IMR-90 (cell line): ENCODE results near the gene CFAP119. TPM values are rescaled to one million over a fixed set of nuclear protein-coding genes. Genes with fewer than 3 reads are reported as not detected.
A peak's percentile ranks its signal among the peaks of the same experiment; 100 is the strongest.

Experiments
- ATAC-seq: fragments of 200-7000 bp; cut with Tn5 transposase; 2 replicates; pipeline ENCODE4 v1.9.1; 2020; ENCODE audit warnings: low read depth, mild to moderate bottlenecking, moderate library complexity
- Bru-seq: library from RNA; stranded (reverse); fragments of 400-500 nt; gene quantifications from one replicate; lab custom pipeline; 2021; lab: Mats Ljungman, UMichigan
- BruChase-seq, 2 experiments: library from RNA; stranded (reverse); fragments of 400-500 nt; gene quantifications; one replicate each; lab custom pipeline; 2021; lab: Mats Ljungman, UMichigan
- BruUV-seq: library from RNA; stranded (reverse); fragments of 400-500 nt; replicated peaks from 2 replicates; lab custom pipeline; 2021; lab: Mats Ljungman, UMichigan
- CTCF ChIA-PET: fragments of 300-600 bp; formaldehyde crosslinking; extraction: SDS; loops from one replicate; lab custom pipeline; 2021; ENCODE audit warnings: antibody characterized with exemption; lab: Yijun Ruan, JAX
- POLR2A ChIA-PET: fragments of 300-600 bp; sonication (Branson Sonifier 250); formaldehyde crosslinking; loops from one replicate; lab custom pipeline; 2022; ENCODE audit warnings: antibody characterized with exemption; ENCODE audit not compliant: unreplicated experiment; lab: Charles Lee
- DNase-seq: peaks from one replicate; pipeline ENCODE4 v3.0.0; 2013
- H2AFZ ChIP-seq: replicated peaks from 2 replicates; pipeline ENCODE3; 2013; ENCODE audit warnings: low read length, mild to moderate bottlenecking; ENCODE audit not compliant: poor library complexity
- H2AK5ac ChIP-seq: 2 replicates; pipeline ENCODE4 v1.6.1; 2013; ENCODE audit warnings: low read depth, low read length, inconsistent platforms
- H2AK9ac ChIP-seq: replicated peaks from 2 replicates; pipeline ENCODE3; 2013; ENCODE audit warnings: mild to moderate bottlenecking, low read depth, low read length, moderate library complexity; ENCODE audit not compliant: poor library complexity
- H2BK120ac ChIP-seq: 2 replicates; pipeline ENCODE4 v1.6.1; 2013; ENCODE audit warnings: low read depth, low read length, inconsistent platforms
- H2BK15ac ChIP-seq: 3 replicates; pipeline ENCODE4 v1.6.1; 2013; ENCODE audit warnings: low read depth, low read length, inconsistent platforms
- H2BK20ac ChIP-seq: 2 replicates; pipeline ENCODE4 v1.6.1; 2013; ENCODE audit warnings: low read depth, mild to moderate bottlenecking, inconsistent platforms, low read length, moderate library complexity
- H2BK5ac ChIP-seq: 2 replicates; pipeline ENCODE4 v1.6.1; 2013; ENCODE audit warnings: mild to moderate bottlenecking, low read depth, low read length, inconsistent platforms; ENCODE audit not compliant: poor library complexity, severe bottlenecking
- H3K14ac ChIP-seq: replicated peaks from 2 replicates; pipeline ENCODE4 v1.6.1; 2013; ENCODE audit warnings: low read depth, low read length, inconsistent platforms
- H3K18ac ChIP-seq: 2 replicates; pipeline ENCODE4 v1.6.1; 2013; ENCODE audit warnings: low read depth, low read length, control low read depth
- H3K23ac ChIP-seq: 2 replicates; pipeline ENCODE4 v1.6.1; 2013; ENCODE audit warnings: low read depth, low read length, inconsistent platforms
- H3K27ac ChIP-seq: 2 replicates; pipeline ENCODE4 v1.5.1; 2013; ENCODE audit warnings: mild to moderate bottlenecking, control low read depth, low read length; ENCODE audit not compliant: insufficient read depth
- H3K27me3 ChIP-seq: 2 replicates; pipeline ENCODE4 v1.6.1; 2013; ENCODE audit warnings: low read length; ENCODE audit not compliant: control insufficient read depth, insufficient read depth
- H3K36me3 ChIP-seq: 2 replicates; pipeline ENCODE4 v1.6.1; 2013; ENCODE audit warnings: low read length, mixed read lengths; ENCODE audit not compliant: control insufficient read depth, insufficient read depth
- H3K4ac ChIP-seq: 2 replicates; pipeline ENCODE4 v1.6.1; 2013; ENCODE audit warnings: low read depth, low read length, inconsistent platforms
- H3K4me1 ChIP-seq: 2 replicates; pipeline ENCODE4 v1.6.1; 2013; ENCODE audit warnings: low read length, mixed read lengths; ENCODE audit not compliant: control insufficient read depth, insufficient read depth
- H3K4me2 ChIP-seq: 2 replicates; pipeline ENCODE4 v1.6.1; 2013; ENCODE audit warnings: low read depth, mild to moderate bottlenecking, control low read depth, low read length, moderate library complexity
- H3K4me3 ChIP-seq: 2 replicates; pipeline ENCODE4 v1.5.1; 2013; ENCODE audit warnings: low read depth, mild to moderate bottlenecking, control low read depth, low read length, moderate library complexity; ENCODE audit not compliant: insufficient read depth
- H3K56ac ChIP-seq: 2 replicates; pipeline ENCODE4 v1.6.1; 2013; ENCODE audit warnings: low read length, inconsistent platforms; ENCODE audit not compliant: insufficient read depth; ENCODE audit errors: extremely low read depth
- H3K79me1 ChIP-seq, 2 experiments: 2 replicates each; pipeline ENCODE4 v1.6.1; 2013; ENCODE audit warnings: low read length in 2 of 2, inconsistent platforms in 1 of 2, low read depth in 1 of 2
- H3K9ac ChIP-seq: 2 replicates; pipeline ENCODE4 v1.6.1; 2013; ENCODE audit warnings: low read depth, low read length, control low read depth
- H3K9me1 ChIP-seq: 2 replicates; pipeline ENCODE4 v1.6.1; 2013; ENCODE audit warnings: low read length, inconsistent platforms; ENCODE audit not compliant: insufficient read depth
- H3K9me3 ChIP-seq: 2 replicates; pipeline ENCODE4 v1.6.1; 2013; ENCODE audit warnings: low read length; ENCODE audit not compliant: control insufficient read depth, insufficient read depth
- H4K20me1 ChIP-seq: 2 replicates; pipeline ENCODE4 v1.6.1; 2013; ENCODE audit warnings: low read length, inconsistent platforms; ENCODE audit not compliant: insufficient read depth
- H4K5ac ChIP-seq: 2 replicates; pipeline ENCODE4 v1.6.1; 2013; ENCODE audit warnings: mild to moderate bottlenecking, low read depth, low read length, control low read depth
- H4K8ac ChIP-seq, 2 experiments: 2 replicates each; pipeline ENCODE4 v1.6.1; 2013; ENCODE audit warnings: low read depth in 2 of 2, low read length in 2 of 2, control low read depth in 1 of 2, inconsistent platforms in 1 of 2
- H4K91ac ChIP-seq: 2 replicates; pipeline ENCODE4 v1.6.1; 2013; ENCODE audit warnings: low read depth, low read length, inconsistent platforms; ENCODE audit not compliant: insufficient read depth
- CEBPB ChIP-seq: IDR thresholded peaks from 2 replicates; pipeline ENCODE4 v1.6.1; 2012; ENCODE audit warnings: low read depth, low read length, improper control_type of control experiment
- CHD1 ChIP-seq: IDR thresholded peaks from 2 replicates; pipeline ENCODE4 v1.6.1; 2012; ENCODE audit warnings: low read depth, low read length, improper control_type of control experiment
- FOS ChIP-seq: fragments of 150-350 bp; IDR thresholded peaks from 2 replicates; pipeline ENCODE4 v1.6.1; 2016; ENCODE audit warnings: low read depth, low read length
- MAFK ChIP-seq: IDR thresholded peaks from 2 replicates; pipeline ENCODE4 v1.6.1; 2012; ENCODE audit warnings: low read depth, low read length, improper control_type of control experiment
- MAZ ChIP-seq: IDR thresholded peaks from 2 replicates; pipeline ENCODE4 v1.6.1; 2012; ENCODE audit warnings: low read depth, mild to moderate bottlenecking, low read length, improper control_type of control experiment, moderate library complexity, borderline replicate concordance
- MXI1 ChIP-seq: IDR thresholded peaks from 2 replicates; pipeline ENCODE4 v1.6.1; 2012; ENCODE audit warnings: low read depth, mild to moderate bottlenecking, low read length, moderate library complexity, borderline replicate concordance
- NFE2L2 ChIP-seq: fragments of 150-350 bp; IDR thresholded peaks from 2 replicates; pipeline ENCODE4 v1.6.1; 2016; ENCODE audit warnings: low read depth, mild to moderate bottlenecking, low read length
- POLR2A ChIP-seq: IDR thresholded peaks from 2 replicates; pipeline ENCODE4 v1.6.1; 2012; ENCODE audit warnings: mild to moderate bottlenecking, low read depth, low read length
- RAD21 ChIP-seq: IDR thresholded peaks from 2 replicates; pipeline ENCODE4 v1.6.1; 2012; ENCODE audit warnings: low read length, improper control_type of control experiment
- RFX5 ChIP-seq: IDR thresholded peaks from 2 replicates; pipeline ENCODE4 v1.8.0; 2012; ENCODE audit warnings: low read depth, mild to moderate bottlenecking, low read length, moderate library complexity
- SMC3 ChIP-seq: fragments of 150-350 bp; IDR thresholded peaks from 2 replicates; pipeline ENCODE4 v1.6.1; 2016; ENCODE audit warnings: low read depth, mild to moderate bottlenecking, antibody characterized with exemption, low read length, moderate library complexity
- USF2 ChIP-seq: fragments of 150-350 bp; IDR thresholded peaks from 2 replicates; pipeline ENCODE4 v1.6.1; 2017; ENCODE audit warnings: mild to moderate bottlenecking, antibody characterized with exemption, low read length, low read depth
- WGBS, 2 experiments: methylation state at CpG; one replicate each; pipeline versions ENCODE4 v1.1.5 to v1.1.7; 2013; ENCODE audit warnings: missing lambda C conversion rate in 2 of 2; ENCODE audit not compliant: insufficient read length in 1 of 2; ENCODE audit errors: extremely low coverage in 2 of 2; 5-methylcytosine and 5-hydroxymethylcytosine counted together
- dilution Hi-C: fragments of 300-500 bp; cut with HindIII; formaldehyde crosslinking; loops from one replicate; pipeline ENCODE4 v1.14.3; 2018; ENCODE audit warnings: low sequenced_read_pairs; ENCODE audit not compliant: unreplicated experiment
- in situ Hi-C: fragments of 300-500 bp; cut with MboI; formaldehyde crosslinking; loops from 3 replicates; pipeline ENCODE4 v1.14.3; 2019; ENCODE audit warnings: low sequenced_read_pairs, inconsistent platforms, mixed read lengths
- intact Hi-C: fragments of 100-400 bp; cut with micrococcal nuclease; formaldehyde crosslinking; loops from 2 replicates; pipeline ENCODE4 v1.10.0; 2022
- long read RNA-seq: library from polyadenylated mRNA; unstranded; transcript quantifications from one replicate; pipeline ENCODE4 v2.0.0, GENCODE V29; 2021; ENCODE audit not compliant: unreplicated experiment
- polyA plus RNA-seq, 3 experiments: library from polyadenylated mRNA; depleted of rRNA; stranded (reverse); fragments of >200 nt; gene quantifications; 2 replicates each; pipeline ENCODE4 v1.2.3, GENCODE V29; 2012; ENCODE audit warnings: low replicate concordance in 1 of 3
- total RNA-seq: library from RNA; depleted of rRNA; stranded (reverse); fragments of >200 nt; gene quantifications from 2 replicates; pipeline ENCODE4 v1.2.3, GENCODE V29; 2012; rRNA removed
- TF ChIP-seq, protein P1 (sequence below): fragments of 150-350 bp; IDR thresholded peaks from 2 replicates; pipeline ENCODE4 v1.6.1; 2016; ENCODE audit warnings: low read depth, mild to moderate bottlenecking, low read length, moderate library complexity, borderline replicate concordance

CFAP119 gene
- total RNA-seq (0.90 and 1.7 TPM in 2 replicates), polyA plus RNA-seq (2012; rRNA removed) (7.6 and 8.8 TPM in 2 replicates), Bru-seq, nascent RNA (percentile 34 among the genes with signal in this experiment), BruChase-seq, experiment 1, labeled RNA remaining after a 6-hour chase (percentile 41 among the genes with signal in this experiment), BruChase-seq, experiment 2, labeled RNA remaining after a 2-hour chase (percentile 34 among the genes with signal in this experiment)
- polyA plus RNA-seq (2012; cell fraction: cytosol; rRNA removed), result 5.0 and 5.2 TPM in 2 replicates
- 47.8 and 56.3 TPM in 2 replicates for polyA plus RNA-seq (2012; cell fraction: nucleus; rRNA removed; ENCODE audit: low replicate concordance)
- long read RNA-seq, result 0 reads

- in situ Hi-C loops, result no loop called here
- peak within 1 kb of the TSS; percentile 100 for H2AFZ ChIP-seq
- DNase-seq, result peak; percentile 97
These were observed at the start of gene CFAP119, which contains the start of gene RNF40 for GRCh38 chr16:30761928-30762902. Gene CFAP119, minus strand, starts transcription at chr16:30762062. Its CDS starts 314 bp downstream, at chr16:30761748. Gene RNF40, plus strand, starts transcription at chr16:30762322. Its CDS starts 224 bp downstream, at chr16:30762546.

More at GRCh38 chr16:30761928-30762902, at the start of gene CFAP119, which contains the start of gene RNF40:
- Histone ChIP-seq H3K14ac (peak within 1 kb of the TSS; percentile 94), H4K91ac (peak within 1 kb of the TSS; percentile 83), H3K4me1 (peaks cover 12% of the 10 kb centered on the region), H2BK20ac (no peak within 1 kb of the TSS), H2BK120ac (no peak within 1 kb of the TSS; the same call in 1 of the 2 replicates), H3K9ac (peak within 1 kb of the TSS; percentile 92), H3K27me3 (no peaks in the 10 kb centered on the region), H2AK5ac (peak within 1 kb of the TSS; percentile 96), H2BK5ac (peak within 1 kb of the TSS; percentile 72), H4K20me1 (peaks cover 17% of the 10 kb centered on the region), H2AK9ac (peak within 1 kb of the TSS; percentile 99), H3K18ac (no peak within 1 kb of the TSS), H3K9me1 (0 out of 2 replicates have a peak, but pooled peaks cover 4% of the 10 kb centered on the region), H3K23ac (peak within 1 kb of the TSS; percentile 82), H4K8ac (peak within 1 kb of the TSS; percentile 78 to 96), H3K4ac (peak within 1 kb of the TSS; percentile 79), H3K9me3 (no peaks in the 10 kb centered on the region), H4K5ac (peak within 1 kb of the TSS; percentile 37; the same call in 1 of the 2 replicates), H3K79me1 (peaks cover 20 to 55% of the 10 kb centered on the region in 2 experiments), H3K4me2 (peak within 1 kb of the TSS; percentile 95), H3K4me3 (peak within 1 kb of the TSS; percentile 86), H3K56ac (peak within 1 kb of the TSS; percentile 80), H3K36me3 (peaks cover 35% of the 10 kb centered on the region), H2BK15ac (no peak within 1 kb of the TSS), H3K27ac (peak within 1 kb of the TSS; percentile 89)
- TF ChIP-seq RAD21 (no peak), POLR2A (peak; percentile 88), MAZ (no peak; the same call in 1 of the 2 replicates), MAFK (no peak), USF2 (no peak; the same call in 1 of the 2 replicates), MXI1 (peak; percentile 87), RFX5 (no peak), NFE2L2 (no peak), FOS (no peak), CHD1 (no peak), CEBPB (peak; percentile 85), SMC3 (no peak)
- TF ChIP-seq, protein P1, sequence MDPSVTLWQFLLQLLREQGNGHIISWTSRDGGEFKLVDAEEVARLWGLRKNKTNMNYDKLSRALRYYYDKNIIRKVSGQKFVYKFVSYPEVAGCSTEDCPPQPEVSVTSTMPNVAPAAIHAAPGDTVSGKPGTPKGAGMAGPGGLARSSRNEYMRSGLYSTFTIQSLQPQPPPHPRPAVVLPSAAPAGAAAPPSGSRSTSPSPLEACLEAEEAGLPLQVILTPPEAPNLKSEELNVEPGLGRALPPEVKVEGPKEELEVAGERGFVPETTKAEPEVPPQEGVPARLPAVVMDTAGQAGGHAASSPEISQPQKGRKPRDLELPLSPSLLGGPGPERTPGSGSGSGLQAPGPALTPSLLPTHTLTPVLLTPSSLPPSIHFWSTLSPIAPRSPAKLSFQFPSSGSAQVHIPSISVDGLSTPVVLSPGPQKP, result no peak
- no TSS peak for BruUV-seq
- intact Hi-C loops, result loop anchor here (5.0 kb wide), 1 partner anchor 160 kb away; the partner anchor contains the start of gene FBXL19
- ChIA-PET CTCF (no interaction called here), POLR2A (interaction anchor here (0.6 kb wide), 1 partner anchor 11 kb away, joined by 7 read pairs; no protein-coding TSS in a partner anchor)
- ATAC-seq, result peak; percentile 96
- 1% methylated on average over 16 of the region's 60 CpGs; no CpG with 5 or more reads in 1 of the 2 experiments for WGBS, 2 experiments
- dilution Hi-C loops, result no loop called here
